ENCODE data around the gene PINK1. TPM values are rescaled to one million over a fixed set of nuclear protein-coding genes. Genes with fewer than 3 reads are reported as not detected.

PINK1 gene
- total and polyA plus RNA-seq, 2 experiments from 2014 or later, result 73.2 to 96.4 TPM

GRCh38 chr1:20683614-20684013 lies 50.4 kb downstream of the PINK1 start:
- TF ChIP-seq EZH2 (IDR thresholded peaks at IDR 0.05; ENCODE audit: borderline replicate concordance) (no peak), CTCF (IDR thresholded peaks at IDR 0.05; ENCODE audit: poor library complexity) (no peak), EZH2phosphoT487 (IDR thresholded peaks at IDR 0.05; ENCODE audit: low read depth, severe bottlenecking, unreplicated experiment) (no peak)
- Histone ChIP-seq H3K27ac (no peak overlapping the region), H3K27me3 (no peaks in the 10 kb centered on the region), H3K36me3 (replicated peaks; ENCODE audit: insufficient read depth, low read depth) (no peaks in the 10 kb centered on the region), H3K4me1 (ENCODE audit: insufficient read depth) (no peaks in the 10 kb centered on the region), H3K79me2 (no peaks in the 10 kb centered on the region), H3K9me2 (replicated peaks; ENCODE audit: insufficient read depth) (no peaks in the 10 kb centered on the region), H2AFZ (no peak overlapping the region), H3K4me3 (no peak overlapping the region), H4K20me1 (ENCODE audit: insufficient read depth, poor library complexity, severe bottlenecking) (no peaks in the 10 kb centered on the region), H3K9me3 (ENCODE audit: low read depth) (no peaks in the 10 kb centered on the region), H3K4me2 (no peak overlapping the region)
- no peak for DNase-seq (ENCODE audit: low spot score)
- WGBS (ENCODE audit: low lambda C conversion rate, missing lambda C conversion rate), result 94% methylated on average over 10 of the region's 10 CpGs

GRCh38 chr1:20684050-20684620 lies 50.9 kb downstream of the PINK1 start:
- H4K20me1 ChIP-seq (ENCODE audit: insufficient read depth, poor library complexity, severe bottlenecking), result no peaks in the 10 kb centered on the region
- no peaks in the 10 kb centered on the region for H3K36me3 ChIP-seq (replicated peaks; ENCODE audit: insufficient read depth, low read depth)
- TF ChIP-seq CTCF (IDR thresholded peaks at IDR 0.05; ENCODE audit: poor library complexity), result no peak
- no peak for TF ChIP-seq EZH2phosphoT487 (IDR thresholded peaks at IDR 0.05; ENCODE audit: low read depth, severe bottlenecking, unreplicated experiment)
- no peak for TF ChIP-seq EZH2 (IDR thresholded peaks at IDR 0.05; ENCODE audit: borderline replicate concordance)
- no peak overlapping the region for H3K4me3 ChIP-seq
- no peaks in the 10 kb centered on the region for H3K27me3 ChIP-seq
- H3K27ac ChIP-seq, result no peak overlapping the region
- H3K4me1 ChIP-seq (ENCODE audit: insufficient read depth), result no peaks in the 10 kb centered on the region
- 95% methylated on average over 13 of the region's 13 CpGs for WGBS (ENCODE audit: low lambda C conversion rate, missing lambda C conversion rate)
- no peak overlapping the region for H2AFZ ChIP-seq
- no peaks in the 10 kb centered on the region for H3K9me3 ChIP-seq (ENCODE audit: low read depth)
- DNase-seq (ENCODE audit: low spot score), result no peak
- no peaks in the 10 kb centered on the region for H3K79me2 ChIP-seq
- H3K9me2 ChIP-seq (replicated peaks; ENCODE audit: insufficient read depth), result no peaks in the 10 kb centered on the region
- no peak overlapping the region for H3K4me2 ChIP-seq

GRCh38 chr1:20684651-20685050 lies 51.4 kb downstream of the PINK1 start:
- no peaks in the 10 kb centered on the region for H3K4me1 ChIP-seq (ENCODE audit: insufficient read depth)
- no peaks in the 10 kb centered on the region for H3K36me3 ChIP-seq (replicated peaks; ENCODE audit: insufficient read depth, low read depth)
- no peak for DNase-seq (ENCODE audit: low spot score)
- H3K79me2 ChIP-seq, result no peaks in the 10 kb centered on the region
- no peaks in the 10 kb centered on the region for H3K9me3 ChIP-seq (ENCODE audit: low read depth)
- no peak overlapping the region for H2AFZ ChIP-seq
- 92% methylated on average over 13 of the region's 14 CpGs for WGBS (ENCODE audit: low lambda C conversion rate, missing lambda C conversion rate)
- no peak overlapping the region for H3K4me2 ChIP-seq
- TF ChIP-seq EZH2 (IDR thresholded peaks at IDR 0.05; ENCODE audit: borderline replicate concordance), result no peak
- TF ChIP-seq CTCF (IDR thresholded peaks at IDR 0.05; ENCODE audit: poor library complexity), result no peak
- TF ChIP-seq EZH2phosphoT487 (IDR thresholded peaks at IDR 0.05; ENCODE audit: low read depth, severe bottlenecking, unreplicated experiment), result no peak
- no peak overlapping the region for H3K27ac ChIP-seq
- no peaks in the 10 kb centered on the region for H3K27me3 ChIP-seq
- no peaks in the 10 kb centered on the region for H4K20me1 ChIP-seq (ENCODE audit: insufficient read depth, poor library complexity, severe bottlenecking)
- no peak overlapping the region for H3K4me3 ChIP-seq
- H3K9me2 ChIP-seq (replicated peaks; ENCODE audit: insufficient read depth), result no peaks in the 10 kb centered on the region
